Skeletal muscle satellite cell (primary cell): ENCODE data around the gene DUOX1.

Source experiments
- H3K27me3 ChIP-seq: 2 replicates; pipeline ENCODE4 v1.7.0; 2013; ENCODE audit warnings: low read length; ENCODE audit not compliant: control insufficient read depth, insufficient read depth
- H3K36me3 ChIP-seq: 2 replicates; pipeline ENCODE4 v1.7.0; 2013; ENCODE audit warnings: mild to moderate bottlenecking, control low read depth, low read length; ENCODE audit not compliant: insufficient read depth
- H3K4me1 ChIP-seq: 2 replicates; pipeline ENCODE4 v1.7.0; 2013; ENCODE audit warnings: low read length; ENCODE audit not compliant: control insufficient read depth, insufficient read depth
- H3K4me2 ChIP-seq: 2 replicates; pipeline ENCODE4 v1.7.0; 2013; ENCODE audit warnings: mild to moderate bottlenecking, low read length
- H3K4me3 ChIP-seq: 2 replicates; pipeline ENCODE4 v1.7.0; 2013; ENCODE audit warnings: low read length
- H3K9ac ChIP-seq: 2 replicates; pipeline ENCODE4 v1.7.0; 2013; ENCODE audit warnings: mild to moderate bottlenecking, low read depth, low read length, moderate library complexity
- H3K9me3 ChIP-seq: replicated peaks from 2 replicates; pipeline ENCODE4 v1.7.0; 2013; ENCODE audit warnings: mild to moderate bottlenecking, control low read depth, low read length

Gene DUOX1

GRCh38 chr15:45107941-45108630, 21.7 kb upstream of the DUOX1 start:
- no peaks in the 10 kb centered on the region for H3K4me1 ChIP-seq
- H3K4me2 ChIP-seq = no peak overlapping the region
- no peaks in the 10 kb centered on the region for H3K36me3 ChIP-seq
- no peaks in the 10 kb centered on the region for H3K9me3 ChIP-seq
- no peak overlapping the region for H3K4me3 ChIP-seq
- H3K9ac ChIP-seq = no peak overlapping the region
- peaks cover 73% of the 10 kb centered on the region for H3K27me3 ChIP-seq

DNA sequence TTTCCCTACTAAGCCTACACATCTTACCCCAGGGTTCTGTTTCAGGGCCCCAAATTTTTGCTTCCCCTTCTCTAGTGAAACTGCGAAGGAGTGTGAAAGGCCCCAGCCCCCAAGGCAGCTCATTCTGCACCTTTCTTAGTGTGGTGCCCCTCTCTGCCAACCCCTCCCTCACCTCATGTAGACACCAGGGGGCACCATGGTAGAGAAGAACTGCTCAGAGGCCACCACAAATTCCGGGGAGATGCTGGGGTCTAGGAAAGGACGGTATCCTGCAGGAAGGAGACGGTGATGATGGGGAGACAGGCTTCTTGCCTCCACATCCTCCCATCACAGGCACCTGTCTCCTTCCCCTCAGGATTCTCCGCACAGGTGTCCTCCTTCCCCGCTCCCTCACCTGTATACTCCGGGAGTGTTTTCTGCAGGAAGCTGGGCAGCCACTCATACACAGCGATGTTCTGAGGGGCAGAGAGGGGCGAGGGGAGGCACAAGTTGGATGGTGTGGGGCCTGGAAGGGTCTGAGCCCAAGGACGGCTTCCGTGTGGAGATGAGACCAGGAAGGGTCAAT, 19.5 kb upstream of the DUOX1 start:
- H3K36me3 ChIP-seq = no peaks in the 10 kb centered on the region
- H3K4me2 ChIP-seq = no peak overlapping the region
- no peak overlapping the region for H3K9ac ChIP-seq
- H3K27me3 ChIP-seq = peaks cover 85% of the 10 kb centered on the region
- no peak overlapping the region for H3K4me3 ChIP-seq
- no peaks in the 10 kb centered on the region for H3K9me3 ChIP-seq
- no peaks in the 10 kb centered on the region for H3K4me1 ChIP-seq

- H3K4me3 ChIP-seq = no peak overlapping the region
- no peak overlapping the region for H3K9ac ChIP-seq
- H3K9me3 ChIP-seq = no peaks in the 10 kb centered on the region
- H3K27me3 ChIP-seq = peaks cover 85% of the 10 kb centered on the region
- no peaks in the 10 kb centered on the region for H3K36me3 ChIP-seq
- no peak overlapping the region for H3K4me2 ChIP-seq
- H3K4me1 ChIP-seq = no peaks in the 10 kb centered on the region
These were observed 18.2 kb upstream of the DUOX1 start for GRCh38 chr15:45111390-45112142.

GRCh38 chr15:45112143-45112590, 17.6 kb upstream of the DUOX1 start:
- no peak overlapping the region for H3K4me2 ChIP-seq
- no peak overlapping the region for H3K4me3 ChIP-seq
- peaks cover 85% of the 10 kb centered on the region for H3K27me3 ChIP-seq
- H3K9me3 ChIP-seq = no peaks in the 10 kb centered on the region
- no peaks in the 10 kb centered on the region for H3K4me1 ChIP-seq
- H3K36me3 ChIP-seq = no peaks in the 10 kb centered on the region
- H3K9ac ChIP-seq = no peak overlapping the region

DNA sequence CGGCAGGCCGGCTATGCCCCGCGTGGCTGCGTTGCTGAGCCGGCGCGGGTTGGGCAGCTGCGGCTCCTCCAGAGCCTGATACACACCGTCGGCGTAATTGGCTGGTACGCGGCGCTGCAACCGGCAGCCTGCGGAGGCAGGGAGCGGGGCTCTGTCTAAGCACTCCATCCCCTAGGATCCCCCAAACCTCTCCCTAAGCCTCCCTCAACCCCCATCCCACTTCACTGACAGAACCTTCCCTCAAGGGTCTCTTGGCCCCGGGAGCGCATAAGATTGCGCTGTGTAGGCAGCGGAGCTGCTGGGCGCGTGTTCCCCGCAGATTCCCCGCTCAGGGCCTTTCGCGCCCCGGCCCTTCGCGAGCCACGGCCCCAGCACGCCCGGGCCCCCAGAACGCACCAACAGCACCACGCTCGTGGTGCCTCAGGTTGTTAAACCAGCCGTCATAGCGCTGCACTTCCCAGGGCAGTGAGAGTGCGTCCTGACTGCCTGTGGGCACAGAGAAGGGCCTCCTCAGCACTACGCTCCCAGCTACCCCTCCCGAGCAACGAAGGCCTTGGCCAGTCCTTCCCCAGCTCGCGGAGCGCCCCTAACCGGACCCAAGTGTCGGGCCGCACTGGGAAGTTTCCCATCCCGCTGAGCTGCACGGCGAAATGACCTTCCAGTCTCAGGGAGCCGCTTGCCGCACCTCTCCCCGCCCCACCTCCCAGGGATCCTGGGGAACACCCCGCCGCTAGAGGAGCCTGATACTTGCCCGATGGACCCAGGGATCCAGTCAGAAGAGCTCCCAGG, 17.0 kb upstream of the DUOX1 start:
- no peaks in the 10 kb centered on the region for H3K4me1 ChIP-seq
- H3K9me3 ChIP-seq = no peaks in the 10 kb centered on the region
- no peak overlapping the region for H3K9ac ChIP-seq
- H3K27me3 ChIP-seq = peaks cover 91% of the 10 kb centered on the region
- H3K4me3 ChIP-seq = no peak overlapping the region
- no peaks in the 10 kb centered on the region for H3K36me3 ChIP-seq
- H3K4me2 ChIP-seq = no peak overlapping the region

GRCh38 chr15:45113380-45113990, 16.3 kb upstream of the DUOX1 start:
- peaks cover 87% of the 10 kb centered on the region for H3K27me3 ChIP-seq
- no peaks in the 10 kb centered on the region for H3K36me3 ChIP-seq
- H3K9me3 ChIP-seq = no peaks in the 10 kb centered on the region
- H3K9ac ChIP-seq = no peak overlapping the region
- H3K4me3 ChIP-seq = no peak overlapping the region
- no peak overlapping the region for H3K4me2 ChIP-seq
- H3K4me1 ChIP-seq = no peaks in the 10 kb centered on the region

DNA sequence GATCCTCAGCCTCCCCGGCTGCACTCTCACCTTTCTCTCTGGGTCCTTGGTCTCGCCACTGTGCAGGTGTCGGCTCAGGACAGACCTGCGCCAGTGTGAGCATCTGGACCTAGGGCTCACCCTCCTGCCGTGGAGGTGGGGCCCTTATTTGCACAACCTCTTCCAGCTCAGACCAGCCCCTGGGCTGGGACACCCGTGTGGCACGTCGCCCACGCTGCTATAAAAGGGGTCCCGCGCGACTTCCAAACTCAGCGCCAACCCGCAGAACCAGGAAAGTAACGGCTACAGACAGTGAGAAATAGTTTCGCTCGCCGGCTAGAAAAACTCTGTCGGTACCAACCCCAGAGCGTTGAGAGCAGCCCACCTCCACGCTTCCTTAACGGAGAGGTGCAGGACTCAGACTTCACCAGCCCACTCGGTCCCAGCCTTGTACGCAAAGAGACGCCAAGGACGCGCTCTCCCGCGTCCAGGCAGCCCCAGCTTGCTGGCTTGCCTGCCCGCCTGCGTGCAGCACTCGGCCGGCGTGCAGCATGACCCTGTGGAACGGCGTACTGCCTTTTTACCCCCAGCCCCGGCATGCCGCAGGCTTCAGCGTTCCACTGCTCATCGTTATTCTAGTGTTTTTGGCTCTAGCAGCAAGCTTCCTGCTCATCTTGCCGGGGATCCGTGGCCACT, 15.6 kb upstream of the DUOX1 start, which contains the start of the genes DUOX2 and DUOXA2:
Gene DUOX2 (minus strand): TSS at position 97 of the 675 bp plus-strand sequence. CDS start 761 bp downstream, outside the sequence.
Gene DUOXA2 (plus strand): TSS at position 251 of the 675 bp plus-strand sequence. CDS start 280 bp downstream, at position 531.
- Histone ChIP-seq H3K4me2 (peak within 1 kb of the TSS; percentile 20), H3K4me3 (no peak within 1 kb of the TSS), H3K4me1 (no peaks in the 10 kb centered on the region), H3K27me3 (peaks cover 81% of the 10 kb centered on the region), H3K9me3 (no peaks in the 10 kb centered on the region), H3K36me3 (no peaks in the 10 kb centered on the region), H3K9ac (no peak within 1 kb of the TSS)

- no peaks in the 10 kb centered on the region for H3K9me3 ChIP-seq
- H3K9ac ChIP-seq = no peak overlapping the region
- no peak overlapping the region for H3K4me2 ChIP-seq
- peaks cover 78% of the 10 kb centered on the region for H3K27me3 ChIP-seq
- no peaks in the 10 kb centered on the region for H3K36me3 ChIP-seq
- no peaks in the 10 kb centered on the region for H3K4me1 ChIP-seq
- H3K4me3 ChIP-seq = no peak overlapping the region
These were observed 15.1 kb upstream of the DUOX1 start for GRCh38 chr15:45114751-45115085.

DNA sequence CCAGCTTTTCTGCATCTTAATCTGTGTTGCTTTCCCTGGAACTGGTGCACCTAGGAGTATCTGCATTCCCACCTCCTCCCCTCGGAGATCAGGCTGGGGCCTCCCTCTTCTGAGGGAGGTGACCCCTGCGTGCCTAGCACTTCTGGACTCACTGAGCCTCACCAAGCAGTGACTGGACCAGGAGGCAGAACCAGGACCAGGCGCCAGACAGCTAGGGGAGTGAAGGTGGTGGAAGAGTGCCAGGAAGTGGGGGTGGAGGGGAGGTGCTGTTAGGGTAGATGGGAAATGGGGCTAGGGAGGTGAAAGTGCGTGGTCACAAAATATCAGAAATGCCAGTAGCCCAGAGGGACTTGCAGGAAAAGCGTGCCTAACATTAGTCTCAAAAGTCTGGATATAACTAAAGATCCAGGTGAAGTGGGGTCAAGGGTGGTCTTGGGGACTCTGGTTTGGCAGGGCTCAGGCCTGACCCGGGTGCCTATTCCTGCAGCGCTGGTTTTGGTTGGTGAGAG, 14.4 kb upstream of the DUOX1 start:
- Histone ChIP-seq H3K4me3 (no peak overlapping the region), H3K4me1 (no peaks in the 10 kb centered on the region), H3K36me3 (no peaks in the 10 kb centered on the region), H3K4me2 (no peak overlapping the region), H3K27me3 (peaks cover 71% of the 10 kb centered on the region), H3K9ac (no peak overlapping the region), H3K9me3 (no peaks in the 10 kb centered on the region)

DNA sequence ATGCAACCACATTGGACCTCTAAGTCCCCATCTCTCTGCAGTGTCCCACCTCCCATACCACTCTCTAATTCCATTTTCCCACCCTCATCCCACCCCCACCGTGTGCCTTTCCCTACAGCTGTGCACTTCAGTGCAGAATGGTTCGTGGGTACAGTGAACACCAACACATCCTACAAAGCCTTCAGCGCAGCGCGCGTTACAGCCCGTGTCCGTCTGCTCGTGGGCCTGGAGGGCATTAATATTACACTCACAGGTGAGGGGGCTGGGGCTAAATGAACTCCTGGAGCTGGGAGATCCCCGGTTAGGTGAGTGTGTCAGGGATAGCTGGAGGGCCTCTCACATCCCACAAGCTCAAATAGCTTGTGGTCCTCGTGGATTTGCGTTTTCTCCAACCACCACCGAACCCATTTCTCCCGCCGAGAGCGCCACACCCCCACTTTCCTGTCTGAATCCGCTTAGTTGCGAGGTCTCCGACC, 13.8 kb upstream of the DUOX1 start:
- H3K4me2 ChIP-seq = no peak overlapping the region
- H3K4me3 ChIP-seq = no peak overlapping the region
- H3K4me1 ChIP-seq = no peaks in the 10 kb centered on the region
- H3K27me3 ChIP-seq = peaks cover 67% of the 10 kb centered on the region
- H3K9ac ChIP-seq = no peak overlapping the region
- no peaks in the 10 kb centered on the region for H3K36me3 ChIP-seq
- H3K9me3 ChIP-seq = no peaks in the 10 kb centered on the region
